SU-DHL-6 (cell line): ENCODE results near the gene LGALS1.

ENCODE experiments used
- H2AFZ ChIP-seq: fragments of 200-600 bp; sonication (generic); 2 replicates; pipeline ENCODE4 v1.6.1; 2014; ENCODE audit warnings: low read depth, mild to moderate bottlenecking, moderate library complexity, mixed read lengths, antibody characterized with exemption, low read length; ENCODE audit not compliant: severe bottlenecking
- H3F3A ChIP-seq: fragments of 200-600 bp; shearing (Covaris generic); 2 replicates; pipeline ENCODE4 v1.6.0; 2016; ENCODE audit warnings: antibody characterized with exemption, mild to moderate bottlenecking; ENCODE audit not compliant: insufficient read depth
- H3K27ac ChIP-seq: fragments of 200-600 bp; sonication (generic); 2 replicates; pipeline ENCODE4 v1.5.1; 2016; ENCODE audit warnings: low read depth, mild to moderate bottlenecking, low read length, moderate library complexity, mixed read lengths
- H3K27me3 ChIP-seq: fragments of 200-600 bp; sonication (generic), shearing (Covaris generic); 2 replicates; pipeline ENCODE4 v1.6.0; 2014; ENCODE audit warnings: mild to moderate bottlenecking, low read length
- H3K36me3 ChIP-seq: fragments of 200-600 bp; sonication (generic); 2 replicates; pipeline ENCODE4 v1.6.1; 2014; ENCODE audit warnings: mild to moderate bottlenecking, low read length, mixed read lengths
- H3K4me2 ChIP-seq: fragments of 300-600, 200-600 bp; shearing (Covaris generic), sonication (generic); 2 replicates; pipeline ENCODE4 v1.6.0; 2014; ENCODE audit warnings: low read length, low read depth, mild to moderate bottlenecking; ENCODE audit not compliant: poor library complexity, severe bottlenecking
- H3K4me3 ChIP-seq: fragments of 200-600 bp; sonication (generic); 2 replicates; pipeline ENCODE4 v1.5.1; 2014; ENCODE audit warnings: antibody characterized with exemption, low read length, mild to moderate bottlenecking, mixed read lengths; ENCODE audit not compliant: insufficient read depth, poor library complexity, severe bottlenecking
- H3K79me2 ChIP-seq: fragments of 200-600 bp; sonication (generic); 2 replicates; pipeline ENCODE4 v1.6.1; 2014; ENCODE audit warnings: mild to moderate bottlenecking, low read length, moderate library complexity; ENCODE audit not compliant: insufficient read depth
- H3K9ac ChIP-seq: fragments of 200-600 bp; sonication (generic); 2 replicates; pipeline ENCODE4 v1.7.0; 2014; ENCODE audit warnings: mild to moderate bottlenecking, low read length
- H3K9me2 ChIP-seq: fragments of 200-600 bp; sonication (generic); replicated peaks from 2 replicates; pipeline ENCODE4 v1.6.1; 2014; ENCODE audit warnings: low read length; ENCODE audit not compliant: insufficient read depth
- H3K9me3 ChIP-seq: fragments of 200-600 bp; sonication (generic); 2 replicates; pipeline ENCODE4 v1.6.1; 2014; ENCODE audit warnings: low read length, mixed read lengths; ENCODE audit not compliant: insufficient read depth
- H4K20me1 ChIP-seq: fragments of 200-600 bp; sonication (generic); 2 replicates; pipeline ENCODE4 v1.6.1; 2014; ENCODE audit warnings: low read depth, mild to moderate bottlenecking, antibody characterized with exemption, low read length, moderate library complexity, mixed read lengths
- CTCF ChIP-seq: fragments of 200-600 bp; sonication (generic); IDR thresholded peaks from one replicate; pipeline ENCODE4 v1.5.1; 2017; ENCODE audit warnings: antibody characterized with exemption, mild to moderate bottlenecking, low read length, moderate library complexity; ENCODE audit not compliant: insufficient read depth, poor library complexity, severe bottlenecking
- EZH2phosphoT487 ChIP-seq: fragments of 200-600 bp; sonication (generic), shearing (Covaris generic); conservative IDR thresholded peaks from 2 replicates; pipeline ENCODE4 v1.6.1; 2018; ENCODE audit warnings: mild to moderate bottlenecking, antibody characterized with exemption, low read length, moderate library complexity, mixed read lengths

The LGALS1 gene

GRCh38 chr22:37662039-37662438 is 13.4 kb upstream of the LGALS1 start:
- TF ChIP-seq EZH2phosphoT487, result no peak
- no peak for TF ChIP-seq CTCF
- Histone ChIP-seq H3K9me3 (no peaks in the 10 kb centered on the region), H4K20me1 (peaks cover 3% of the 10 kb centered on the region; the same call in 1 of the 2 replicates), H3K9ac (peak overlapping the region; percentile 19; the same call in 1 of the 2 replicates), H3K4me2 (peak overlapping the region; percentile 94), H3K36me3 (no peaks in the 10 kb centered on the region), H3K79me2 (peaks cover 67% of the 10 kb centered on the region), H3K9me2 (no peaks in the 10 kb centered on the region), H3F3A (peaks cover 20% of the 10 kb centered on the region), H3K27ac (peak overlapping the region; percentile 47), H3K27me3 (no peaks in the 10 kb centered on the region), H3K4me3 (no peak overlapping the region), H2AFZ (no peak overlapping the region)

GRCh38 chr22:37663521-37664140 is 11.8 kb upstream of the LGALS1 start:
- peak overlapping the region; percentile 10 for H3K4me2 ChIP-seq
- H3K36me3 ChIP-seq, result no peaks in the 10 kb centered on the region
- peak overlapping the region; percentile 44 for H3K27ac ChIP-seq

GRCh38 chr22:37664249-37665101 is 11.0 kb upstream of the LGALS1 start:
- no peaks in the 10 kb centered on the region for H3K9me3 ChIP-seq
- peaks cover 20% of the 10 kb centered on the region for H3F3A ChIP-seq
- peaks cover 3% of the 10 kb centered on the region; the same call in 1 of the 2 replicates for H4K20me1 ChIP-seq
- no peak overlapping the region for H3K4me3 ChIP-seq
- peaks cover 63% of the 10 kb centered on the region for H3K79me2 ChIP-seq
- H3K36me3 ChIP-seq, result no peaks in the 10 kb centered on the region
- no peaks in the 10 kb centered on the region for H3K9me2 ChIP-seq
- no peak overlapping the region for H2AFZ ChIP-seq
- H3K9ac ChIP-seq, result no peak overlapping the region
- TF ChIP-seq EZH2phosphoT487 (no peak), CTCF (no peak)
- H3K27ac ChIP-seq, result no peak overlapping the region
- H3K4me2 ChIP-seq, result no peak overlapping the region
- no peaks in the 10 kb centered on the region for H3K27me3 ChIP-seq

More at GRCh38 chr22:37663521-37664140, 11.8 kb upstream of the LGALS1 start:
- Histone ChIP-seq H3K9me2 (no peaks in the 10 kb centered on the region), H3K4me3 (no peak overlapping the region), H2AFZ (no peak overlapping the region), H3K79me2 (peaks cover 67% of the 10 kb centered on the region), H4K20me1 (peaks cover 3% of the 10 kb centered on the region; the same call in 1 of the 2 replicates), H3K27me3 (no peaks in the 10 kb centered on the region), H3K9ac (no peak overlapping the region; the same call in 1 of the 2 replicates), H3K9me3 (no peaks in the 10 kb centered on the region), H3F3A (peaks cover 20% of the 10 kb centered on the region)
- TF ChIP-seq EZH2phosphoT487 (no peak), CTCF (no peak)
